CD4-positive, alpha-beta T cell (primary cell): ENCODE results near the gene KIF26B. TPM values are rescaled to one million over a fixed set of nuclear protein-coding genes. Genes with fewer than 3 reads are reported as not detected.

Experiments used
- ATAC-seq: fragments of 200-7000 bp; cut with Tn5 transposase; one replicate; pipeline ENCODE4 v1.10.0; 2022; ENCODE audit warnings: mild to moderate bottlenecking; ENCODE audit not compliant: poor library complexity
- CTCF ChIA-PET: fragments of 350-600 bp; sonication (Branson Sonifier 250); formaldehyde crosslinking; loops from one replicate; lab custom pipeline; 2021; ENCODE audit warnings: antibody characterized with exemption, inconsistent platforms; lab: Charles Lee
- POLR2A ChIA-PET: fragments of 350-600 bp; sonication (Branson Sonifier 250); formaldehyde crosslinking; loops from one replicate; lab custom pipeline; 2021; ENCODE audit warnings: antibody characterized with exemption, inconsistent platforms; lab: Charles Lee
- DNase-seq, 14 experiments: peaks; one replicate each; pipeline ENCODE4 v3.0.0-alpha.2; 2013 to 2020; ENCODE audit warnings: mixed read lengths in 2 of 14
- H3K27ac ChIP-seq, 2 donors: one replicate each; pipeline versions ENCODE4 v1.5.1 to v1.7.0; 2013; ENCODE audit warnings: low read length in 2 of 2, low read depth in 1 of 2, mild to moderate bottlenecking in 1 of 2
- H3K27me3 ChIP-seq, 2 experiments: 1 replicate in 1 of 2; 2 replicates in 1 of 2; pipeline versions ENCODE4 v1.6.1 to v1.7.0; 2013; ENCODE audit warnings: low read length in 2 of 2, control low read depth in 1 of 2, mild to moderate bottlenecking in 1 of 2, moderate library complexity in 1 of 2; ENCODE audit not compliant: insufficient read depth in 2 of 2, control insufficient read depth in 1 of 2
- H3K36me3 ChIP-seq: one replicate; pipeline ENCODE4 v1.6.1; 2013; ENCODE audit warnings: low read length, control low read depth; ENCODE audit not compliant: insufficient read depth
- H3K4me1 ChIP-seq: one replicate; pipeline ENCODE4 v1.6.1; 2013; ENCODE audit warnings: low read length, control low read depth; ENCODE audit not compliant: insufficient read depth
- H3K4me3 ChIP-seq: one replicate; pipeline ENCODE4 v1.5.1; 2013; ENCODE audit warnings: mild to moderate bottlenecking, low read length, moderate library complexity
- H3K9me3 ChIP-seq, 2 experiments: 1 replicate in 1 of 2; 2 replicates in 1 of 2; pipeline versions ENCODE4 v1.6.1 to v1.7.0; 2013; ENCODE audit warnings: low read length in 2 of 2, mild to moderate bottlenecking in 2 of 2, control low read depth in 1 of 2, moderate library complexity in 1 of 2; ENCODE audit not compliant: control insufficient read depth in 1 of 2, insufficient read depth in 1 of 2
- H3K27ac Mint-ChIP-seq: one replicate; pipeline ENCODE4 v1.8.0; 2020; ENCODE audit warnings: mixed read lengths
- H3K27me3 Mint-ChIP-seq: one replicate; pipeline ENCODE4 v1.8.0; 2021; ENCODE audit warnings: mixed read lengths
- H3K36me3 Mint-ChIP-seq: one replicate; pipeline ENCODE4 v1.8.0; 2021; ENCODE audit warnings: low read depth, mixed read lengths
- H3K4me1 Mint-ChIP-seq: one replicate; pipeline ENCODE4 v1.8.0; 2021; ENCODE audit warnings: low read depth, mixed read lengths
- H3K4me3 Mint-ChIP-seq: one replicate; pipeline ENCODE4 v1.8.0; 2020; ENCODE audit warnings: mild to moderate bottlenecking, mixed read lengths
- H3K9me3 Mint-ChIP-seq: one replicate; pipeline ENCODE4 v1.8.0; 2020; ENCODE audit warnings: mixed read lengths
- intact Hi-C, 2 experiments: fragments of 100-400 bp; cut with DNase I in 1 of 2; cut with micrococcal nuclease in 1 of 2; formaldehyde crosslinking; loops; one replicate each; pipeline versions ENCODE4 v1.15.1 to v1.9.0; 2023 to 2025; cut with DNase I, micrococcal nuclease
- total RNA-seq, 174 experiments: library from RNA in 2 of 174; stranded (reverse) in 2 of 174; gene quantifications; one replicate each; pipeline ENCODE4 v1.2.3 and lab custom pipeline; 2021 to 2026
- TF ChIP-seq, protein P1 (sequence below): fragments of 200-600 bp; IDR thresholded peaks from one replicate; pipeline ENCODE4 v1.8.0; 2022; ENCODE audit warnings: antibody characterized with exemption, mild to moderate bottlenecking

KIF26B gene
- total RNA-seq, 2 experiments from 2014 or later: 0.03 TPM; not detected in 1

GRCh38 chr1:245648749-245649522, 494.2 kb downstream of the KIF26B start:
- ATAC-seq: no peak
- Mint-ChIP-seq H3K27ac (no peak overlapping the region), H3K36me3 (no peaks in the 10 kb centered on the region), H3K27me3 (peaks cover 27% of the 10 kb centered on the region), H3K4me1 (peaks cover 7% of the 10 kb centered on the region), H3K9me3 (no peaks in the 10 kb centered on the region), H3K4me3 (no peak overlapping the region)
- intact Hi-C loops: no loop called here
- ChIA-PET POLR2A (no interaction called here), CTCF (no interaction called here)
- DNase-seq: no peak
- Histone ChIP-seq H3K4me3 (no peak overlapping the region), H3K36me3 (no peaks in the 10 kb centered on the region), H3K4me1 (no peaks in the 10 kb centered on the region), H3K27me3 (peaks cover 0 to 3% of the 10 kb centered on the region in 2 experiments), H3K9me3 (peaks cover 0 to 20% of the 10 kb centered on the region in 2 experiments), H3K27ac (no peak overlapping the region)
- TF ChIP-seq, protein P1, sequence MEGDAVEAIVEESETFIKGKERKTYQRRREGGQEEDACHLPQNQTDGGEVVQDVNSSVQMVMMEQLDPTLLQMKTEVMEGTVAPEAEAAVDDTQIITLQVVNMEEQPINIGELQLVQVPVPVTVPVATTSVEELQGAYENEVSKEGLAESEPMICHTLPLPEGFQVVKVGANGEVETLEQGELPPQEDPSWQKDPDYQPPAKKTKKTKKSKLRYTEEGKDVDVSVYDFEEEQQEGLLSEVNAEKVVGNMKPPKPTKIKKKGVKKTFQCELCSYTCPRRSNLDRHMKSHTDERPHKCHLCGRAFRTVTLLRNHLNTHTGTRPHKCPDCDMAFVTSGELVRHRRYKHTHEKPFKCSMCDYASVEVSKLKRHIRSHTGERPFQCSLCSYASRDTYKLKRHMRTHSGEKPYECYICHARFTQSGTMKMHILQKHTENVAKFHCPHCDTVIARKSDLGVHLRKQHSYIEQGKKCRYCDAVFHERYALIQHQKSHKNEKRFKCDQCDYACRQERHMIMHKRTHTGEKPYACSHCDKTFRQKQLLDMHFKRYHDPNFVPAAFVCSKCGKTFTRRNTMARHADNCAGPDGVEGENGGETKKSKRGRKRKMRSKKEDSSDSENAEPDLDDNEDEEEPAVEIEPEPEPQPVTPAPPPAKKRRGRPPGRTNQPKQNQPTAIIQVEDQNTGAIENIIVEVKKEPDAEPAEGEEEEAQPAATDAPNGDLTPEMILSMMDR: no peak

- no peak overlapping the region for H3K27ac Mint-ChIP-seq
- ATAC-seq: no peak
- peaks cover 7% of the 10 kb centered on the region for H3K4me1 Mint-ChIP-seq
- ChIA-PET POLR2A (no interaction called here), CTCF (no interaction called here)
- H3K9me3 ChIP-seq: peaks cover 0 to 25% of the 10 kb centered on the region in 2 experiments
- no peaks in the 10 kb centered on the region for H3K9me3 Mint-ChIP-seq
- H3K27ac ChIP-seq: no peak overlapping the region
- DNase-seq: no peak
- H3K4me1 ChIP-seq: no peaks in the 10 kb centered on the region
- H3K27me3 Mint-ChIP-seq: peaks cover 27% of the 10 kb centered on the region
- H3K4me3 ChIP-seq: no peak overlapping the region
- no peak overlapping the region for H3K4me3 Mint-ChIP-seq
- intact Hi-C loops: no loop called here
- H3K27me3 ChIP-seq: peaks cover 0 to 3% of the 10 kb centered on the region in 2 experiments
- H3K36me3 ChIP-seq: no peaks in the 10 kb centered on the region
- TF ChIP-seq, protein P1: no peak
- no peaks in the 10 kb centered on the region for H3K36me3 Mint-ChIP-seq
Measured at GRCh38 chr1:245649666-245650065, 494.9 kb downstream of the KIF26B start.

DNA sequence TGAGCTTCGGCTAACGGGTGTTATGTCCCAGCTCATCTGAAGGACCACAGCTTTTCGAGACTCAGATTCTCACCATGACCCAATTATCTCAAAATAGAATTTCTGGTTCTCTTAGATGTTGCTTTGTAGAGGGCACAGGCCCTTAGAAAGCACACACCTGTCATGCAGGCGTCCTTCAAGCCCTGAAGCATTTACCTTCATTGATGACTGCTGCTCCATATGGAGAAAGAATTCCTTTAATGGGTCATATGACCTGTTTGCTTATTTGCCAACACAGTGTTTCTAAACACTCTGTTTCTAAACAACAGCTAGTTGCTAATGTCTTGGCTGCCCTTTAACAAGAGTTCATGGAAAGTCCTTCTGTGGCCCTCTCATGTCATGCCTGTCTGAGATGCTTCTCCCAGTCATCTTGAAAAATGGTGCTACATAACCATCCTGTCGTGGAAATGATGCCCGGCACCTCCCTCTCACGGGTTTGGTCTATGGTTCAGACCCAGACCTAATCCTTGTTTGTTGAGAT, 495.7 kb downstream of the KIF26B start:
- no peak overlapping the region for H3K4me3 Mint-ChIP-seq
- Histone ChIP-seq H3K4me1 (no peaks in the 10 kb centered on the region), H3K27me3 (peaks cover 0 to 3% of the 10 kb centered on the region in 2 experiments), H3K36me3 (no peaks in the 10 kb centered on the region), H3K9me3 (peaks cover 0 to 25% of the 10 kb centered on the region in 2 experiments), H3K27ac (no peak overlapping the region), H3K4me3 (no peak overlapping the region)
- POLR2A ChIA-PET: no interaction called here
- peaks cover 24% of the 10 kb centered on the region for H3K27me3 Mint-ChIP-seq
- no peak for DNase-seq
- intact Hi-C loops: no loop called here
- H3K36me3 Mint-ChIP-seq: no peaks in the 10 kb centered on the region
- H3K9me3 Mint-ChIP-seq: no peaks in the 10 kb centered on the region
- TF ChIP-seq, protein P1: no peak
- CTCF ChIA-PET: no interaction called here
- ATAC-seq: no peak
- no peak overlapping the region for H3K27ac Mint-ChIP-seq
- peaks cover 7% of the 10 kb centered on the region for H3K4me1 Mint-ChIP-seq
